LNCaP clone FGC (cell line): ENCODE data around the gene NAGA.
A peak's percentile ranks its signal among the peaks of the same experiment; 100 is the strongest.

ENCODE experiments used
- DNase-seq: peaks from one replicate; pipeline ENCODE4 v3.0.0-alpha.2; 2011; ENCODE audit warnings: low read depth
- H3K4me3 ChIP-seq: 2 replicates; pipeline ENCODE4 v1.5.1; 2011; ENCODE audit warnings: mild to moderate bottlenecking, low read depth, low read length, control low read depth
- TF ChIP-seq, protein P1 (sequence below): IDR thresholded peaks from 2 replicates; pipeline ENCODE4 v1.5.1; 2012; ENCODE audit warnings: mild to moderate bottlenecking; ENCODE audit not compliant: control insufficient read depth, insufficient read depth; ENCODE audit errors: extremely low read depth

NAGA gene

GRCh38 chr22:42079319-42080251 is 9.0 kb upstream of the NAGA start, which contains the start of gene SMDT1:
Gene SMDT1 (plus strand): TSS chr22:42079700. CDS start chr22:42079769, 69 bp downstream.
- H3K4me3 ChIP-seq, result peak within 1 kb of the TSS; percentile 66
- TF ChIP-seq, protein P1, sequence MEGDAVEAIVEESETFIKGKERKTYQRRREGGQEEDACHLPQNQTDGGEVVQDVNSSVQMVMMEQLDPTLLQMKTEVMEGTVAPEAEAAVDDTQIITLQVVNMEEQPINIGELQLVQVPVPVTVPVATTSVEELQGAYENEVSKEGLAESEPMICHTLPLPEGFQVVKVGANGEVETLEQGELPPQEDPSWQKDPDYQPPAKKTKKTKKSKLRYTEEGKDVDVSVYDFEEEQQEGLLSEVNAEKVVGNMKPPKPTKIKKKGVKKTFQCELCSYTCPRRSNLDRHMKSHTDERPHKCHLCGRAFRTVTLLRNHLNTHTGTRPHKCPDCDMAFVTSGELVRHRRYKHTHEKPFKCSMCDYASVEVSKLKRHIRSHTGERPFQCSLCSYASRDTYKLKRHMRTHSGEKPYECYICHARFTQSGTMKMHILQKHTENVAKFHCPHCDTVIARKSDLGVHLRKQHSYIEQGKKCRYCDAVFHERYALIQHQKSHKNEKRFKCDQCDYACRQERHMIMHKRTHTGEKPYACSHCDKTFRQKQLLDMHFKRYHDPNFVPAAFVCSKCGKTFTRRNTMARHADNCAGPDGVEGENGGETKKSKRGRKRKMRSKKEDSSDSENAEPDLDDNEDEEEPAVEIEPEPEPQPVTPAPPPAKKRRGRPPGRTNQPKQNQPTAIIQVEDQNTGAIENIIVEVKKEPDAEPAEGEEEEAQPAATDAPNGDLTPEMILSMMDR, result no peak
- peak; percentile 96 for DNase-seq

- TF ChIP-seq, protein P1, result no peak
These were observed 8.1 kb upstream of the NAGA start for GRCh38 chr22:42078469-42079318.

GRCh38 chr22:42077486-42078125 is 7.0 kb upstream of the NAGA start:
- no peak for DNase-seq
- TF ChIP-seq, protein P1, result no peak
- no peak overlapping the region for H3K4me3 ChIP-seq

More at GRCh38 chr22:42078469-42079318, 8.1 kb upstream of the NAGA start:
- H3K4me3 ChIP-seq, result peak overlapping the region; percentile 66
- no peak for DNase-seq

GRCh38 chr22:42076764-42077485 is 6.3 kb upstream of the NAGA start:
- DNase-seq, result no peak
- TF ChIP-seq, protein P1, result no peak
- no peak overlapping the region for H3K4me3 ChIP-seq

GRCh38 chr22:42074846-42075676 is 4.4 kb upstream of the NAGA start:
- no peak for DNase-seq
- H3K4me3 ChIP-seq, result no peak overlapping the region
- TF ChIP-seq, protein P1, result no peak
